Measurements from ENCODE around the gene LRP8.

The LRP8 gene

GRCh38 chr1:53297195-53297594 is 30.7 kb downstream of the LRP8 start:
- Histone ChIP-seq H4K20me1 (ENCODE audit: insufficient read depth, low read length) (peaks cover 11% of the 10 kb centered on the region; the same call in 1 of the 2 replicates), H3K4me3 (ENCODE audit: low read length) (no peak overlapping the region), H3K9ac (ENCODE audit: low read length) (no peak overlapping the region), H3K27me3 (ENCODE audit: low read depth, low read length) (no peaks in the 10 kb centered on the region), H3K9me3 (ENCODE audit: insufficient read depth, low read length) (no peaks in the 10 kb centered on the region), H2AFZ (ENCODE audit: low read depth, low read length) (no peak overlapping the region), H3K4me1 (ENCODE audit: low read length) (peaks cover 49% of the 10 kb centered on the region), H3K36me3 (replicated peaks; ENCODE audit: low read depth, low read length) (peaks cover 5% of the 10 kb centered on the region), H3K27ac (ENCODE audit: low read length) (peak overlapping the region; percentile 99; the same call in 1 of the 2 replicates), H3K79me2 (ENCODE audit: low read length) (peaks cover 90% of the 10 kb centered on the region), H3K4me2 (ENCODE audit: low read length) (no peak overlapping the region)
- TF ChIP-seq EZH2phosphoT487 (IDR thresholded peaks at IDR 0.05; ENCODE audit: low read depth), result no peak

GRCh38 chr1:53296117-53296749 is 31.6 kb downstream of the LRP8 start:
- H3K4me2 ChIP-seq (ENCODE audit: low read length), result peak overlapping the region; percentile 73
- H3K9me3 ChIP-seq (ENCODE audit: insufficient read depth, low read length), result no peaks in the 10 kb centered on the region
- peaks cover 90% of the 10 kb centered on the region for H3K79me2 ChIP-seq (ENCODE audit: low read length)
- no peaks in the 10 kb centered on the region for H3K27me3 ChIP-seq (ENCODE audit: low read depth, low read length)
- H3K4me3 ChIP-seq (ENCODE audit: low read length), result peak overlapping the region; percentile 34; the same call in 1 of the 2 replicates
- H2AFZ ChIP-seq (ENCODE audit: low read depth, low read length), result no peak overlapping the region
- H4K20me1 ChIP-seq (ENCODE audit: insufficient read depth, low read length), result peaks cover 11% of the 10 kb centered on the region; the same call in 1 of the 2 replicates
- TF ChIP-seq EZH2phosphoT487 (IDR thresholded peaks at IDR 0.05; ENCODE audit: low read depth) (no peak), CTCF (IDR thresholded peaks at IDR 0.05; ENCODE audit: low read depth, low read length) (no peak)
- peak overlapping the region; percentile 99 for H3K27ac ChIP-seq (ENCODE audit: low read length)
- H3K4me1 ChIP-seq (ENCODE audit: low read length), result peaks cover 58% of the 10 kb centered on the region
- peaks cover 5% of the 10 kb centered on the region for H3K36me3 ChIP-seq (replicated peaks; ENCODE audit: low read depth, low read length)
- peak overlapping the region; percentile 67; the same call in 1 of the 2 replicates for H3K9ac ChIP-seq (ENCODE audit: low read length)

GRCh38 chr1:53295726-53296116 is 32.1 kb downstream of the LRP8 start:
- Histone ChIP-seq H3K36me3 (replicated peaks; ENCODE audit: low read depth, low read length) (peaks cover 5% of the 10 kb centered on the region), H3K4me1 (ENCODE audit: low read length) (peaks cover 60% of the 10 kb centered on the region), H3K4me2 (ENCODE audit: low read length) (peak overlapping the region; percentile 73), H3K79me2 (ENCODE audit: low read length) (peaks cover 90% of the 10 kb centered on the region), H3K9ac (ENCODE audit: low read length) (peak overlapping the region; percentile 67), H3K9me3 (ENCODE audit: insufficient read depth, low read length) (no peaks in the 10 kb centered on the region), H3K27ac (ENCODE audit: low read length) (peak overlapping the region; percentile 99), H3K4me3 (ENCODE audit: low read length) (peak overlapping the region; percentile 34; the same call in 1 of the 2 replicates), H3K27me3 (ENCODE audit: low read depth, low read length) (no peaks in the 10 kb centered on the region), H4K20me1 (ENCODE audit: insufficient read depth, low read length) (peaks cover 11% of the 10 kb centered on the region; the same call in 1 of the 2 replicates), H2AFZ (ENCODE audit: low read depth, low read length) (no peak overlapping the region)
- TF ChIP-seq CTCF (IDR thresholded peaks at IDR 0.05; ENCODE audit: low read depth, low read length), result no peak
- no peak for TF ChIP-seq EZH2phosphoT487 (IDR thresholded peaks at IDR 0.05; ENCODE audit: low read depth)

- Histone ChIP-seq H3K4me2 (ENCODE audit: low read length) (peak overlapping the region; percentile 73), H3K9ac (ENCODE audit: low read length) (peak overlapping the region; percentile 67; the same call in 1 of the 2 replicates), H3K4me1 (ENCODE audit: low read length) (peaks cover 60% of the 10 kb centered on the region), H4K20me1 (ENCODE audit: insufficient read depth, low read length) (peaks cover 8% of the 10 kb centered on the region; the same call in 1 of the 2 replicates), H3K27ac (ENCODE audit: low read length) (peak overlapping the region; percentile 99), H3K27me3 (ENCODE audit: low read depth, low read length) (no peaks in the 10 kb centered on the region), H3K4me3 (ENCODE audit: low read length) (peak overlapping the region; percentile 34; the same call in 1 of the 2 replicates), H3K9me3 (ENCODE audit: insufficient read depth, low read length) (no peaks in the 10 kb centered on the region), H3K79me2 (ENCODE audit: low read length) (peaks cover 88% of the 10 kb centered on the region), H2AFZ (ENCODE audit: low read depth, low read length) (no peak overlapping the region), H3K36me3 (replicated peaks; ENCODE audit: low read depth, low read length) (peaks cover 5% of the 10 kb centered on the region)
- no peak for TF ChIP-seq EZH2phosphoT487 (IDR thresholded peaks at IDR 0.05; ENCODE audit: low read depth)
- TF ChIP-seq CTCF (IDR thresholded peaks at IDR 0.05; ENCODE audit: low read depth, low read length), result no peak
Measured at GRCh38 chr1:53295295-53295694, 32.6 kb downstream of the LRP8 start.
